Right forelimb (tissue), 1 donor: ENCODE measurements around the gene USP16.
"Not testable (repeated sequence)": the region's sequence is repeated elsewhere in the genome, so short reads cannot be mapped to it uniquely, and the experiment has no call there.

Experiments
- DNase-seq: peaks from one replicate; pipeline ENCODE4 v3.0.0-alpha.2; 2018

The USP16 gene

GRCh38 chr21:29024474-29025327 is at the start of gene USP16:
USP16 (plus strand) TSS chr21:29024668; CDS start chr21:29027914, 3,246 bp downstream.
- peak; percentile 99 for DNase-seq

GRCh38 chr21:28975397-28975796 is 49.1 kb upstream of the USP16 start:
- DNase-seq = no peak

GRCh38 chr21:28979092-28979491 is 45.4 kb upstream of the USP16 start:
- DNase-seq = no peak

GRCh38 chr21:28982637-28983036 is 41.8 kb upstream of the USP16 start:
- DNase-seq = no peak

- DNase-seq = no peak
Observed at GRCh38 chr21:28986677-28987076, 37.8 kb upstream of the USP16 start.

- DNase-seq = not testable (repeated sequence)
Observed at GRCh38 chr21:28988146-28988545, 36.3 kb upstream of the USP16 start.

- no peak for DNase-seq
Observed at GRCh38 chr21:28991861-28992525, 32.5 kb upstream of the USP16 start.

GRCh38 chr21:28992526-28993292 is 31.8 kb upstream of the USP16 start, which contains the start of gene LTN1:
LTN1 (minus strand) TSS chr21:28992877; CDS start chr21:28992805, 72 bp downstream.
- peak; percentile 99 for DNase-seq

GRCh38 chr21:28993293-28993629 is 31.2 kb upstream of the USP16 start:
- DNase-seq = no peak

- peak; percentile 96 for DNase-seq
Observed at GRCh38 chr21:29002442-29003144, 21.9 kb upstream of the USP16 start.

- no peak for DNase-seq
Observed at GRCh38 chr21:29005696-29006095, 18.8 kb upstream of the USP16 start.

GRCh38 chr21:29007135-29007534 is 17.3 kb upstream of the USP16 start:
- DNase-seq = no peak

- DNase-seq = no peak
Observed at GRCh38 chr21:29007810-29008209, 16.7 kb upstream of the USP16 start.

- no peak for DNase-seq
Observed at GRCh38 chr21:29008367-29008766, 16.1 kb upstream of the USP16 start.

GRCh38 chr21:29011236-29011635 is 13.2 kb upstream of the USP16 start:
- DNase-seq = not testable (repeated sequence)

- no peak for DNase-seq
Observed at GRCh38 chr21:29017639-29018237, 6.7 kb upstream of the USP16 start.

GRCh38 chr21:29018540-29018939 is 5.9 kb upstream of the USP16 start:
- DNase-seq = no peak

GRCh38 chr21:29022166-29022565 is 2.3 kb upstream of the USP16 start:
- DNase-seq = no peak

- no peak for DNase-seq
Observed at GRCh38 chr21:29025328-29025713, 853 bp downstream of the USP16 start.

GRCh38 chr21:29029524-29029923 is 5.1 kb downstream of the USP16 start:
- DNase-seq = no peak

- no peak for DNase-seq
Observed at GRCh38 chr21:29030909-29031308, 6.4 kb downstream of the USP16 start.

GRCh38 chr21:29033301-29033700 is 8.8 kb downstream of the USP16 start:
- no peak for DNase-seq
